Measurements from ENCODE around the gene LVRN.

DNA sequence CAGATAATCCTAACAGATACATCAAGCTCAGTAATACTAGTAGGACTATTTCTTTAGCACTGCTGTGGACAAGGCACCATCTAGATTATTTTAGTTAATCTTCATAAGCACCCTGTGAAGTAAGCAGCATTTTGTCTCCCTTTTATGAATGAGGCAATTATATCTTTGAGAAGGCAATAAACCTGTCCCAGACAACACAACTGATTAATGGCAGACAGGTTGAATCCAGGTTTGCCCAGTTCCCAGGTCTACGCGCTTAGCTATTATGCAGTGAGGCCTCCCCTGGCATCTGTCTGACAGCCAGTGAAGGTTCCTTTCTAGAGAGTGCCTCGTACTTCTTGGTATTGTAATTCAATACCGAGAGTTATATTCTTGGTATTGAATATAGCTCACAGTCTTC is 9.7 kb upstream of the LVRN start:
- TF ChIP-seq POLR2A (IDR thresholded peaks at IDR 0.05; ENCODE audit: low read length) (no peak), GATA1 (IDR thresholded peaks at IDR 0.05; ENCODE audit: low read depth, low read length) (no peak)
